ENCODE measurements around the gene THSD4. TPM values are rescaled to one million over a fixed set of nuclear protein-coding genes. Genes with fewer than 3 reads are reported as not detected.

THSD4 gene
- total RNA-seq, 2 donors from 2014 or later, result not detected

- no peaks in the 10 kb centered on the region for H3K4me1 Mint-ChIP-seq (ENCODE audit: low read depth in 2 of 2)
- no peaks in the 10 kb centered on the region for H3K36me3 Mint-ChIP-seq
- H3K27ac Mint-ChIP-seq, result no peak overlapping the region
- H3K27me3 Mint-ChIP-seq, result peaks cover 11% of the 10 kb centered on the region in 2 donors
- H3K9me3 Mint-ChIP-seq, result peaks cover 4% of the 10 kb centered on the region
- H3K4me3 Mint-ChIP-seq, result no peak overlapping the region
- ATAC-seq, result no peak
- DNase-seq (ENCODE audit: low spot score), result no peak
Observed at GRCh38 chr15:71319935-71320334, 204.7 kb downstream of the THSD4 start.

- Mint-ChIP-seq H3K4me3 (no peak overlapping the region), H3K4me1 (ENCODE audit: low read depth in 2 of 2) (no peaks in the 10 kb centered on the region), H3K27ac (no peak overlapping the region), H3K36me3 (no peaks in the 10 kb centered on the region), H3K27me3 (peaks cover 5 to 13% of the 10 kb centered on the region in 2 donors), H3K9me3 (no peaks in the 10 kb centered on the region)
- no peak for DNase-seq (ENCODE audit: low spot score)
- no peak for ATAC-seq
Observed at GRCh38 chr15:71323082-71323481, 207.8 kb downstream of the THSD4 start.

GRCh38 chr15:71323584-71323983, 208.3 kb downstream of the THSD4 start:
- Mint-ChIP-seq H3K9me3 (no peaks in the 10 kb centered on the region), H3K27ac (no peak overlapping the region), H3K36me3 (no peaks in the 10 kb centered on the region), H3K4me3 (no peak overlapping the region), H3K4me1 (ENCODE audit: low read depth in 2 of 2) (no peaks in the 10 kb centered on the region), H3K27me3 (peaks cover 5 to 13% of the 10 kb centered on the region in 2 donors)
- DNase-seq (ENCODE audit: low spot score), result no peak
- no peak for ATAC-seq

- DNase-seq (ENCODE audit: low spot score) (no peak), ATAC-seq (no peak)
- Mint-ChIP-seq H3K36me3 (no peaks in the 10 kb centered on the region), H3K9me3 (no peaks in the 10 kb centered on the region), H3K27me3 (peaks cover 5 to 13% of the 10 kb centered on the region in 2 donors), H3K27ac (no peak overlapping the region), H3K4me3 (no peak overlapping the region), H3K4me1 (ENCODE audit: low read depth in 2 of 2) (no peaks in the 10 kb centered on the region)
Observed at GRCh38 chr15:71325481-71325880, 210.2 kb downstream of the THSD4 start.

- H3K27ac Mint-ChIP-seq, result no peak overlapping the region
- H3K27me3 Mint-ChIP-seq, result peaks cover 11 to 13% of the 10 kb centered on the region in 2 donors
- no peaks in the 10 kb centered on the region for H3K4me1 Mint-ChIP-seq (ENCODE audit: low read depth in 2 of 2)
- H3K4me3 Mint-ChIP-seq, result no peak overlapping the region
- no peaks in the 10 kb centered on the region for H3K9me3 Mint-ChIP-seq
- H3K36me3 Mint-ChIP-seq, result no peaks in the 10 kb centered on the region
- no peak for DNase-seq (ENCODE audit: low spot score)
- ATAC-seq, result no peak
Observed at GRCh38 chr15:71328453-71328852, 213.2 kb downstream of the THSD4 start.

GRCh38 chr15:71329041-71329440, 213.8 kb downstream of the THSD4 start:
- no peaks in the 10 kb centered on the region for H3K36me3 Mint-ChIP-seq
- no peak overlapping the region for H3K4me3 Mint-ChIP-seq
- no peak overlapping the region for H3K27ac Mint-ChIP-seq

GRCh38 chr15:71329497-71330260, 214.4 kb downstream of the THSD4 start:
- Mint-ChIP-seq H3K27ac (no peak overlapping the region), H3K9me3 (no peaks in the 10 kb centered on the region), H3K27me3 (peaks cover 6% of the 10 kb centered on the region in 2 donors), H3K36me3 (no peaks in the 10 kb centered on the region), H3K4me3 (no peak overlapping the region), H3K4me1 (ENCODE audit: low read depth in 2 of 2) (no peaks in the 10 kb centered on the region)
- DNase-seq (ENCODE audit: low spot score) (no peak), ATAC-seq (no peak)

More at GRCh38 chr15:71329041-71329440, 213.8 kb downstream of the THSD4 start:
- ATAC-seq, result no peak
- Mint-ChIP-seq H3K27me3 (peaks cover 9 to 11% of the 10 kb centered on the region in 2 donors), H3K4me1 (ENCODE audit: low read depth in 2 of 2) (no peaks in the 10 kb centered on the region), H3K9me3 (no peaks in the 10 kb centered on the region)
- no peak for DNase-seq (ENCODE audit: low spot score)

GRCh38 chr15:71330638-71331162, 215.4 kb downstream of the THSD4 start:
- Mint-ChIP-seq H3K36me3 (no peaks in the 10 kb centered on the region), H3K4me3 (no peak overlapping the region), H3K4me1 (ENCODE audit: low read depth in 2 of 2) (no peaks in the 10 kb centered on the region), H3K27ac (no peak overlapping the region), H3K27me3 (peaks cover 6% of the 10 kb centered on the region in 2 donors), H3K9me3 (no peaks in the 10 kb centered on the region)
- peak in 1 of 2 donors; percentile 5 for ATAC-seq
- DNase-seq (ENCODE audit: low spot score), result no peak

GRCh38 chr15:71331173-71331572, 215.9 kb downstream of the THSD4 start:
- Mint-ChIP-seq H3K27me3 (peaks cover 3 to 6% of the 10 kb centered on the region in 2 donors), H3K4me1 (ENCODE audit: low read depth in 2 of 2) (no peaks in the 10 kb centered on the region), H3K4me3 (no peak overlapping the region), H3K27ac (no peak overlapping the region), H3K9me3 (no peaks in the 10 kb centered on the region), H3K36me3 (no peaks in the 10 kb centered on the region)
- ATAC-seq (no peak), DNase-seq (ENCODE audit: low spot score) (no peak)

- Mint-ChIP-seq H3K36me3 (no peaks in the 10 kb centered on the region), H3K27me3 (peaks cover 0 to 13% of the 10 kb centered on the region in 2 donors), H3K4me3 (no peak overlapping the region), H3K9me3 (no peaks in the 10 kb centered on the region), H3K27ac (no peak overlapping the region), H3K4me1 (ENCODE audit: low read depth in 2 of 2) (no peaks in the 10 kb centered on the region)
- DNase-seq (ENCODE audit: low spot score) (no peak), ATAC-seq (no peak)
Observed at GRCh38 chr15:71332431-71333004, 217.2 kb downstream of the THSD4 start.

GRCh38 chr15:71333136-71333700, 217.9 kb downstream of the THSD4 start:
- no peak overlapping the region for H3K27ac Mint-ChIP-seq
- no peaks in the 10 kb centered on the region for H3K9me3 Mint-ChIP-seq
- H3K4me3 Mint-ChIP-seq, result no peak overlapping the region
- H3K36me3 Mint-ChIP-seq, result no peaks in the 10 kb centered on the region
- no peak for DNase-seq (ENCODE audit: low spot score)
- no peaks in the 10 kb centered on the region for H3K4me1 Mint-ChIP-seq (ENCODE audit: low read depth in 2 of 2)
- H3K27me3 Mint-ChIP-seq, result peaks cover 0 to 13% of the 10 kb centered on the region in 2 donors
- no peak for ATAC-seq

GRCh38 chr15:71333839-71334238, 218.6 kb downstream of the THSD4 start:
- Mint-ChIP-seq H3K4me3 (no peak overlapping the region), H3K27ac (no peak overlapping the region), H3K9me3 (no peaks in the 10 kb centered on the region), H3K27me3 (peaks cover 0 to 13% of the 10 kb centered on the region in 2 donors), H3K36me3 (no peaks in the 10 kb centered on the region), H3K4me1 (ENCODE audit: low read depth in 2 of 2) (no peaks in the 10 kb centered on the region)
- ATAC-seq (peak in 1 of 2 donors; percentile 59), DNase-seq (ENCODE audit: low spot score) (no peak)

- Mint-ChIP-seq H3K27ac (no peak overlapping the region), H3K4me1 (ENCODE audit: low read depth in 2 of 2) (no peaks in the 10 kb centered on the region), H3K4me3 (no peak overlapping the region), H3K27me3 (peaks cover 0 to 13% of the 10 kb centered on the region in 2 donors), H3K36me3 (no peaks in the 10 kb centered on the region), H3K9me3 (no peaks in the 10 kb centered on the region)
- ATAC-seq, result no peak
- no peak for DNase-seq (ENCODE audit: low spot score)
Observed at GRCh38 chr15:71334434-71334833, 219.2 kb downstream of the THSD4 start.

- Mint-ChIP-seq H3K4me1 (ENCODE audit: low read depth in 2 of 2) (no peaks in the 10 kb centered on the region), H3K9me3 (no peaks in the 10 kb centered on the region), H3K36me3 (no peaks in the 10 kb centered on the region), H3K27ac (no peak overlapping the region), H3K27me3 (peaks cover 0 to 13% of the 10 kb centered on the region in 2 donors), H3K4me3 (no peak overlapping the region)
- no peak for ATAC-seq
- DNase-seq (ENCODE audit: low spot score), result no peak
Observed at GRCh38 chr15:71334873-71335272, 219.6 kb downstream of the THSD4 start.

Data from natural killer cell treated with Interleukin-12 subunit alpha and Interleukin-12 subunit beta and Interleukin-15 and Interleukin-18, amount 100 ng/mL, for 72 hours (primary cell).